Endothelial cell of umbilical vein (primary cell): ENCODE data around the gene TRIM32. TPM values are rescaled to one million over a fixed set of nuclear protein-coding genes. Genes with fewer than 3 reads are reported as not detected.

ENCODE experiments used
- BruUV-seq: library from RNA; stranded (reverse); fragments of 400-500 nt; replicated peaks from 2 replicates; lab custom pipeline; 2021; lab: Mats Ljungman, UMichigan
- CTCF ChIA-PET: fragments of 300-600, 350-600 bp; sonication (Branson Sonifier 250); formaldehyde crosslinking; loops from one replicate; lab custom pipeline; 2021; ENCODE audit warnings: antibody characterized with exemption, inconsistent platforms; lab: Charles Lee
- POLR2A ChIA-PET: fragments of 300-600, 350-600 bp; sonication (Branson Sonifier 250); formaldehyde crosslinking; loops from one replicate; lab custom pipeline; 2021; ENCODE audit warnings: antibody characterized with exemption, inconsistent platforms; lab: Charles Lee
- DNase-seq: peaks from one replicate; pipeline ENCODE4 v3.0.0-alpha.2; 2011; ENCODE audit warnings: low read depth, low spot score
- FAIRE-seq: peaks from 2 replicates; lab custom pipeline; 2011; peaks lifted over from hg19 to GRCh38; lab: Jason Lieb, UNC
- H2AFZ ChIP-seq: 2 replicates; pipeline ENCODE4 v1.6.0; 2012; ENCODE audit warnings: low read depth, low read length, control low read depth, inconsistent platforms
- H3K27ac ChIP-seq: 2 replicates; pipeline ENCODE4 v1.5.1; 2011; ENCODE audit warnings: low read depth, mild to moderate bottlenecking, control low read depth, low read length, moderate library complexity; ENCODE audit not compliant: insufficient read depth
- H3K27me3 ChIP-seq, 2 experiments: 2 replicates each; pipeline versions ENCODE4 v1.6.0 to v1.6.1; 2011; ENCODE audit warnings: low read length in 2 of 2, mixed read lengths in 1 of 2; ENCODE audit not compliant: control insufficient read depth in 2 of 2, insufficient read depth in 2 of 2
- H3K36me3 ChIP-seq, 2 experiments: 2 replicates in 1 of 2; 3 replicates in 1 of 2; pipeline ENCODE4 v1.5.1; 2011; ENCODE audit warnings: low read length in 2 of 2, mild to moderate bottlenecking in 1 of 2, moderate library complexity in 1 of 2; ENCODE audit not compliant: control insufficient read depth in 2 of 2, insufficient read depth in 2 of 2; ENCODE audit errors: extremely low read depth in 1 of 2
- H3K4me1 ChIP-seq: 3 replicates; pipeline ENCODE4 v1.5.1; 2011; ENCODE audit warnings: mild to moderate bottlenecking, low read length; ENCODE audit not compliant: control insufficient read depth, insufficient read depth; ENCODE audit errors: extremely low read depth
- H3K4me2 ChIP-seq: 2 replicates; pipeline ENCODE4 v1.6.1; 2011; ENCODE audit warnings: low read length, control low read depth, mixed read lengths; ENCODE audit not compliant: insufficient read depth
- H3K4me3 ChIP-seq, 3 experiments: fragments of 200-600 bp in 1 of 3; sonication (generic), shearing (Covaris generic) in 1 of 3; replicated peaks in 1 of 3; 2 replicates each; pipeline ENCODE4 v1.5.1; 2011 to 2016; ENCODE audit warnings: control low read depth in 3 of 3, low read length in 3 of 3, mild to moderate bottlenecking in 2 of 3, inconsistent platforms in 1 of 3, low read depth in 1 of 3, moderate library complexity in 1 of 3; ENCODE audit not compliant: insufficient read depth in 1 of 3
- H3K79me2 ChIP-seq: 2 replicates; pipeline ENCODE4 v1.6.0; 2012; ENCODE audit warnings: low read length, inconsistent platforms; ENCODE audit not compliant: control insufficient read depth, insufficient read depth
- H3K9ac ChIP-seq: replicated peaks from 2 replicates; pipeline ENCODE3; 2011; ENCODE audit warnings: low read length, control low read depth; ENCODE audit not compliant: insufficient read depth; ENCODE audit errors: extremely low read depth
- H3K9me1 ChIP-seq: replicated peaks from 3 replicates; pipeline ENCODE4 v1.6.0; 2011; ENCODE audit warnings: mild to moderate bottlenecking, low read length; ENCODE audit not compliant: control insufficient read depth, insufficient read depth; ENCODE audit errors: extremely low read depth
- H3K9me3 ChIP-seq: replicated peaks from 2 replicates; pipeline ENCODE4 v1.5.1; 2012; ENCODE audit warnings: low read length, inconsistent platforms; ENCODE audit not compliant: control insufficient read depth, insufficient read depth
- H4K20me1 ChIP-seq: replicated peaks from 2 replicates; pipeline ENCODE3; 2011; ENCODE audit warnings: mild to moderate bottlenecking, low read length; ENCODE audit not compliant: control insufficient read depth, insufficient read depth; ENCODE audit errors: extremely low read depth
- CTCF ChIP-seq, 2 donors: IDR thresholded peaks; 1 replicate in 1 of 2; 2 replicates in 1 of 2; pipeline ENCODE4 v1.5.1; 2011; ENCODE audit warnings: low read length in 2 of 2, mild to moderate bottlenecking in 2 of 2, moderate library complexity in 2 of 2, control low read depth in 1 of 2, inconsistent platforms in 1 of 2, low read depth in 1 of 2; ENCODE audit not compliant: insufficient read depth in 1 of 2; ENCODE audit errors: extremely low read depth in 1 of 2
- EZH2 ChIP-seq: IDR thresholded peaks from 2 replicates; pipeline ENCODE4 v1.6.1; 2012; ENCODE audit warnings: borderline replicate concordance, low read depth, mild to moderate bottlenecking, moderate library complexity, low read length, inconsistent platforms; ENCODE audit not compliant: severe bottlenecking
- FOS ChIP-seq: IDR thresholded peaks from 2 replicates; pipeline ENCODE4 v1.6.1; 2011; ENCODE audit warnings: mild to moderate bottlenecking, low read length, moderate library complexity, borderline replicate concordance; ENCODE audit not compliant: insufficient read depth
- GATA2 ChIP-seq: IDR thresholded peaks from 2 replicates; pipeline ENCODE4 v1.7.0; 2011; ENCODE audit warnings: low read depth, mild to moderate bottlenecking, moderate library complexity, mixed read lengths, low read length; ENCODE audit not compliant: insufficient read length, insufficient read depth
- JUN ChIP-seq: IDR thresholded peaks from 2 replicates; pipeline ENCODE4 v1.6.1; 2011; ENCODE audit warnings: borderline replicate concordance, low read depth; ENCODE audit not compliant: insufficient read length, insufficient read depth
- MAX ChIP-seq: IDR thresholded peaks from 2 replicates; pipeline ENCODE4 v1.6.1; 2011; ENCODE audit not compliant: insufficient read depth, insufficient read length
- MYC ChIP-seq: IDR thresholded peaks from one replicate; pipeline ENCODE4 v1.6.1; 2011; ENCODE audit warnings: mild to moderate bottlenecking, low read depth, low read length
- POLR2A ChIP-seq: IDR thresholded peaks from 2 replicates; pipeline ENCODE4 v1.6.1; 2012; ENCODE audit warnings: low read depth, mild to moderate bottlenecking, control low read depth, low read length
- POLR2AphosphoS5 ChIP-seq: IDR thresholded peaks from 2 replicates; pipeline ENCODE4 v1.6.1; 2012; ENCODE audit warnings: low read depth, mild to moderate bottlenecking, control low read depth, low read length, moderate library complexity; ENCODE audit not compliant: insufficient read depth
- dilution Hi-C: fragments of 300-500 bp; cut with MboI; formaldehyde crosslinking; loops from one replicate; pipeline ENCODE4 v1.15.0; 2019; ENCODE audit warnings: low sequenced_read_pairs; ENCODE audit not compliant: extremely low pct_ligation_motif_present
- intact Hi-C: fragments of 100-400 bp; cut with micrococcal nuclease; formaldehyde crosslinking; loops from one replicate; pipeline ENCODE4 v1.10.0; 2022
- polyA plus RNA-seq, 4 experiments: library from polyadenylated mRNA; depleted of rRNA in 3 of 4; stranded (reverse) in 3 of 4; unstranded in 1 of 4; fragments of >200 nt; gene quantifications; 2 replicates each; pipeline versions ENCODE4 v1.2.1 to v1.2.3, GENCODE V29; 2011 to 2012; ENCODE audit warnings: missing spikeins in 1 of 4
- total RNA-seq: library from RNA; stranded (reverse); gene quantifications from 2 replicates; pipeline ENCODE4 v1.2.3, GENCODE V29; 2021

The TRIM32 gene
- total and polyA plus RNA-seq, 2 donors (not counting 3 experiments of a cell fraction or from before 2014, with no cell fraction given): 10.8 to 18.4 TPM

GRCh38 chr9:116741086-116741740 is 54.1 kb downstream of the TRIM32 start:
- TF ChIP-seq FOS (no peak), MAX (no peak), POLR2A (no peak), JUN (no peak), POLR2AphosphoS5 (no peak), EZH2 (no peak), MYC (no peak), GATA2 (no peak)
- Histone ChIP-seq H3K9me3 (no peaks in the 10 kb centered on the region), H3K9ac (no peak overlapping the region), H3K4me2 (no peak overlapping the region), H3K9me1 (no peaks in the 10 kb centered on the region), H3K27me3 (no peaks in the 10 kb centered on the region), H3K36me3 (no peaks in the 10 kb centered on the region), H2AFZ (no peak overlapping the region), H3K27ac (no peak overlapping the region), H3K4me1 (no peaks in the 10 kb centered on the region), H3K4me3 (no peak overlapping the region), H3K79me2 (no peaks in the 10 kb centered on the region), H4K20me1 (no peaks in the 10 kb centered on the region)
- FAIRE-seq (no peak), DNase-seq (no peak)
- intact Hi-C loops (no loop called here), dilution Hi-C loops (no loop called here)
- ChIA-PET CTCF (interaction anchor here (1.5 kb wide), 1 partner anchor 33 kb away, joined by 3 read pairs; no protein-coding TSS in a partner anchor), POLR2A (no interaction called here)
- BruUV-seq: no TSS peak

- no peak overlapping the region for H2AFZ ChIP-seq
- H3K79me2 ChIP-seq: no peaks in the 10 kb centered on the region
- dilution Hi-C loops (no loop called here), intact Hi-C loops (no loop called here)
- H3K9ac ChIP-seq: no peak overlapping the region
- no peak for FAIRE-seq
- POLR2A ChIA-PET: no interaction called here
- no peaks in the 10 kb centered on the region for H3K4me1 ChIP-seq
- no peak overlapping the region for H3K4me3 ChIP-seq
- no peak for DNase-seq
- no peaks in the 10 kb centered on the region for H3K36me3 ChIP-seq
- CTCF ChIA-PET: no interaction called here
- TF ChIP-seq CTCF (IDR thresholded peaks at IDR 0.05; ENCODE audit: extremely low read depth in 1 of 2, insufficient read depth in 1 of 2, low read depth in 1 of 2, low read length in 2 of 2) (no peak), FOS (no peak), POLR2A (no peak), POLR2AphosphoS5 (no peak), GATA2 (no peak), EZH2 (no peak)
- no TSS peak for BruUV-seq
- H3K9me1 ChIP-seq: no peaks in the 10 kb centered on the region
- no peak overlapping the region for H3K4me2 ChIP-seq
- H4K20me1 ChIP-seq: no peaks in the 10 kb centered on the region
- no peaks in the 10 kb centered on the region for H3K27me3 ChIP-seq
- no peaks in the 10 kb centered on the region for H3K9me3 ChIP-seq
- no peak overlapping the region for H3K27ac ChIP-seq
These were observed 54.6 kb downstream of the TRIM32 start for GRCh38 chr9:116741742-116742141.
